Mammary epithelial cell (primary cell): ENCODE measurements around the gene RALGAPA1.

ENCODE experiments used
- CTCF ChIP-seq, 2 donors: IDR thresholded peaks in 1 of 2; conservative IDR thresholded peaks in 1 of 2; 2 replicates each; pipeline ENCODE4 v1.5.1; 2011 to 2012; ENCODE audit warnings: inconsistent platforms in 2 of 2, low read length in 2 of 2, mild to moderate bottlenecking in 2 of 2, control low read depth in 1 of 2, low read depth in 1 of 2; ENCODE audit not compliant: insufficient read depth in 1 of 2; ENCODE audit errors: extremely low read depth in 1 of 2
- EZH2 ChIP-seq: IDR thresholded peaks from 2 replicates; pipeline ENCODE4 v1.6.1; 2012; ENCODE audit warnings: low read length, inconsistent platforms, borderline replicate concordance

DNA sequence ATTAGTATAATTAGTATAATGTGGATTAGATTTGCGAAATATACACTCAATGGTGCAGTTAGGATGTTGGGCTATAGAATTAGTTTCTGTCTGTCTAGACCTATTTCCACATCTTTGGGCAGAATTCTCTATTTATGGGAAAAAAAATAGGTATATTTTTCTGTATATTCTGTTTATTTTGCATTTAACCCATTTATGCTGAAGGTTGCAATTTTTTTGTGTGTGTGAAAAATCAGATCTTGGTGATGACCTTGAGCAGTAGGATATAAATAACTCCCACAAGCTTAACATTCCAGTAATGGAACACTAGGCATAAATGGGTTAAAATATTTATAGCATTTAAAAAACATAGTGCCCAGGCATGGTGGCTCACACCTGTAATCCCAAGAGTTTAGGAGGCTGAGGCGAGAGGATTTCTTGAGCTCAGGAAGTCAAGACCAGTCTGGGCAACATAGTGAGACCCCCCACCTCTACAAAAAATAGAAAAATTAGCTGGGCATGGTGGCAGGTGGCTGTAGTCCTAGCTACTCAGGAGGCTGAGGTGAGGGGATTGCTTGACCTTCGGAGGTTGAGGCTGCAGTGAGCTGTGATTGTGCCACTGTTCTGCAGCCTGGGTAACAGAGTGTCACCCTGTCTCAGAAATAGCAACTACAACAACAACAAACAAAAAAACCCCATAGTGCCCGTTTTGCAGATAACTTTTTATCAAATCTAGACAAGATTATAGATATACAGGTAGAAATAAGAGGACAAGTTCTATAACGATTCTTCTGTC is 26.3 kb upstream of the RALGAPA1 start:
- TF ChIP-seq CTCF (conservative IDR thresholded peaks at IDR 0.05 in 1 of 2, IDR thresholded peaks at IDR 0.05 in 1 of 2; ENCODE audit: extremely low read depth in 1 of 2, insufficient read depth in 1 of 2, low read depth in 1 of 2, low read length in 2 of 2) (no peak), EZH2 (no peak)
